ENCODE data around the gene LIPT2. TPM values are rescaled to one million over a fixed set of nuclear protein-coding genes. Genes with fewer than 3 reads are reported as not detected.

Gene LIPT2
- total RNA-seq, 4 donors from 2014 or later: 0.59 to 9.4 (median 6.1) TPM

GRCh38 chr11:74468521-74468920 is 25.0 kb downstream of the LIPT2 start:
- no peak overlapping the region for H3K4me3 ChIP-seq
- no peak for DNase-seq (ENCODE audit: low spot score in 2 of 2)
- no peaks in the 10 kb centered on the region for H3K27me3 ChIP-seq
- TF ChIP-seq POLR2A (IDR thresholded peaks at IDR 0.05) (no peak), EP300 (IDR thresholded peaks at IDR 0.05) (no peak), CTCF (IDR thresholded peaks at IDR 0.05) (no peak)
- H3K27ac ChIP-seq: no peak overlapping the region
- no peaks in the 10 kb centered on the region for H3K9me3 ChIP-seq
- H3K36me3 ChIP-seq: no peaks in the 10 kb centered on the region
- H3K4me1 ChIP-seq: peaks cover 0 to 20% (median 4%) of the 10 kb centered on the region in 4 donors

GRCh38 chr11:74468058-74468457 is 25.5 kb downstream of the LIPT2 start:
- H3K27me3 ChIP-seq: no peaks in the 10 kb centered on the region
- 74 to 85% methylated on average over 4 of the region's 4 CpGs for WGBS, 2 donors
- DNase-seq (ENCODE audit: low spot score in 2 of 2): no peak
- H3K9me3 ChIP-seq: no peaks in the 10 kb centered on the region
- no peak for TF ChIP-seq CTCF (IDR thresholded peaks at IDR 0.05)
- TF ChIP-seq POLR2A (IDR thresholded peaks at IDR 0.05): no peak
- no peak for TF ChIP-seq EP300 (IDR thresholded peaks at IDR 0.05)
- H3K4me1 ChIP-seq: peaks cover 0 to 20% (median 4%) of the 10 kb centered on the region in 4 donors
- peak overlapping the region in 2 of 4 donors; percentile 68 to 77 for H3K27ac ChIP-seq
- no peak overlapping the region for H3K4me3 ChIP-seq
- no peaks in the 10 kb centered on the region for H3K36me3 ChIP-seq

GRCh38 chr11:74466916-74467885 is 26.3 kb downstream of the LIPT2 start, which contains the start of gene KCNE3:
Gene KCNE3 (minus strand): TSS chr11:74467549. CDS start chr11:74457563, 9,986 bp downstream.
- Histone ChIP-seq H3K27me3 (no peaks in the 10 kb centered on the region), H3K9me3 (no peaks in the 10 kb centered on the region), H3K4me3 (peak within 1 kb of the TSS; percentile 39 to 61 (median 48)), H3K36me3 (no peaks in the 10 kb centered on the region), H3K4me1 (peaks cover 0 to 28% (median 4%) of the 10 kb centered on the region in 4 donors), H3K27ac (peak within 1 kb of the TSS in 3 of 4 donors; percentile 5 to 77 (median 68))
- WGBS, 2 donors: 6 to 12% methylated on average over 24 to 28 of the region's 62 CpGs
- TF ChIP-seq CTCF (IDR thresholded peaks at IDR 0.05) (no peak), POLR2A (IDR thresholded peaks at IDR 0.05) (no peak), EP300 (IDR thresholded peaks at IDR 0.05) (no peak)
- DNase-seq (ENCODE audit: low spot score in 2 of 2): no peak

- H3K4me3 ChIP-seq: no peak overlapping the region
- no peaks in the 10 kb centered on the region for H3K36me3 ChIP-seq
- DNase-seq (ENCODE audit: low spot score in 2 of 2): no peak
- no peaks in the 10 kb centered on the region for H3K27me3 ChIP-seq
- no peaks in the 10 kb centered on the region for H3K9me3 ChIP-seq
- WGBS, 2 donors: 60 to 66% methylated on average over 2 of the region's 2 CpGs
- peaks cover 0 to 37% (median 4%) of the 10 kb centered on the region in 4 donors for H3K4me1 ChIP-seq
- no peak for TF ChIP-seq CTCF (IDR thresholded peaks at IDR 0.05)
- TF ChIP-seq POLR2A (IDR thresholded peaks at IDR 0.05): no peak
- no peak for TF ChIP-seq EP300 (IDR thresholded peaks at IDR 0.05)
- H3K27ac ChIP-seq: no peak overlapping the region
These were observed 28.2 kb downstream of the LIPT2 start for GRCh38 chr11:74465291-74465708.

- H3K36me3 ChIP-seq: peaks cover 0 to 2% (median 0%) of the 10 kb centered on the region in 3 donors
- no peaks in the 10 kb centered on the region for H3K27me3 ChIP-seq
- no peaks in the 10 kb centered on the region for H3K9me3 ChIP-seq
- no peak for TF ChIP-seq CTCF (IDR thresholded peaks at IDR 0.05)
- TF ChIP-seq POLR2A (IDR thresholded peaks at IDR 0.05): no peak
- no peak for TF ChIP-seq EP300 (IDR thresholded peaks at IDR 0.05)
- no peak for DNase-seq (ENCODE audit: low spot score in 2 of 2)
- peaks cover 0 to 37% (median 4%) of the 10 kb centered on the region in 4 donors for H3K4me1 ChIP-seq
- no peak overlapping the region for H3K4me3 ChIP-seq
- no peak overlapping the region for H3K27ac ChIP-seq
- WGBS, 2 donors: 88 to 92% methylated on average over 1 of the region's 1 CpG
These were observed 28.8 kb downstream of the LIPT2 start for GRCh38 chr11:74464746-74465145.
